K562 (cell line): Measurements from ENCODE around the gene ELF2. TPM values are rescaled to one million over a fixed set of nuclear protein-coding genes. Genes with fewer than 3 reads are reported as not detected.

Experiments
- ARID1B ChIP-seq: fragments of 450-650 bp; IDR thresholded peaks from 2 replicates; pipeline ENCODE4 v1.6.1; 2016; ENCODE audit warnings: antibody characterized with exemption, mild to moderate bottlenecking, inconsistent platforms
- ERF ChIP-seq: fragments of 450-650 bp; formaldehyde crosslinking; IDR thresholded peaks from 2 replicates; pipeline ENCODE4 v1.4.0; 2020; ENCODE audit warnings: mild to moderate bottlenecking, mixed read lengths
- POLR2H ChIP-seq: IDR thresholded peaks from 2 replicates; pipeline ENCODE4 v1.6.1; 2016; ENCODE audit warnings: missing genetic modification characterization, low read depth, mild to moderate bottlenecking, control low read depth, missing compliant biosample characterization, moderate library complexity
- SP1 ChIP-seq: sonication (generic); formaldehyde crosslinking; IDR thresholded peaks from 2 replicates; pipeline ENCODE4 v1.8.1; 2022; ENCODE audit warnings: mild to moderate bottlenecking, missing genetic modification reagents
- ZBTB7A ChIP-seq: IDR thresholded peaks from 2 replicates; pipeline ENCODE4 v1.6.1; 2011; ENCODE audit warnings: low read depth, mild to moderate bottlenecking, low read length, moderate library complexity, borderline replicate concordance; ENCODE audit not compliant: control insufficient read depth
- ZNF551 ChIP-seq: fragments of 250-450 bp; sonication (Bioruptor Pico); IDR thresholded peaks from 2 replicates; pipeline ENCODE4 v1.5.0; 2021; ENCODE audit warnings: mild to moderate bottlenecking, moderate library complexity
- polyA plus RNA-seq, 8 experiments: library from polyadenylated mRNA; depleted of rRNA in 4 of 8; stranded (reverse) in 5 of 8; unstranded in 3 of 8; fragments of >200 nt; fragmentation: Nextera tagmentation in 2 of 8; fragmentation: Illumina TruSeq in 1 of 8; extraction: Ambion mirVana in 2 of 8; extraction: Trizol in 1 of 8; gene quantifications; 2 replicates each; pipeline versions ENCODE4 v1.2.1 to v1.2.3, GENCODE V29; 2011 to 2014; ENCODE audit warnings: inconsistent platforms in 1 of 8, missing spikeins in 1 of 8
- total RNA-seq, 7 experiments: library from RNA; depleted of rRNA in 6 of 7; stranded (reverse); fragments of >200 nt in 6 of 7; fragmentation: Illumina TruSeq in 2 of 7; extraction: Trizol in 2 of 7; gene quantifications; 2 replicates each; pipeline versions ENCODE4 v1.2.1 to v1.2.3, GENCODE V29; 2011 to 2021; ENCODE audit warnings: low replicate concordance in 1 of 7
- TF ChIP-seq, protein P1 (sequence below), 2 experiments: fragments of 450-650 bp; IDR thresholded peaks; 2 replicates each; pipeline ENCODE4 v1.6.1; 2016; ENCODE audit warnings: mild to moderate bottlenecking in 2 of 2, borderline replicate concordance in 1 of 2, low read depth in 1 of 2, moderate library complexity in 1 of 2
- TF ChIP-seq, protein P2 (sequence below): fragments of 450-650 bp; IDR thresholded peaks from 2 replicates; pipeline ENCODE4 v1.6.1; 2018; ENCODE audit not compliant: partially characterized antibody
- TF ChIP-seq, protein P3 (sequence below), 2 experiments: fragments of 450-650 bp; IDR thresholded peaks; 2 replicates each; pipeline ENCODE4 v1.6.1; 2018; ENCODE audit warnings: mild to moderate bottlenecking in 2 of 2, low read depth in 1 of 2; ENCODE audit not compliant: partially characterized antibody in 2 of 2

The ELF2 gene
- total and polyA plus RNA-seq, 9 of the 15 experiments (the other 6 are each of a cell fraction or from before 2014, with no cell fraction given): 9.4 to 58.7 (median 41.6) TPM

DNA sequence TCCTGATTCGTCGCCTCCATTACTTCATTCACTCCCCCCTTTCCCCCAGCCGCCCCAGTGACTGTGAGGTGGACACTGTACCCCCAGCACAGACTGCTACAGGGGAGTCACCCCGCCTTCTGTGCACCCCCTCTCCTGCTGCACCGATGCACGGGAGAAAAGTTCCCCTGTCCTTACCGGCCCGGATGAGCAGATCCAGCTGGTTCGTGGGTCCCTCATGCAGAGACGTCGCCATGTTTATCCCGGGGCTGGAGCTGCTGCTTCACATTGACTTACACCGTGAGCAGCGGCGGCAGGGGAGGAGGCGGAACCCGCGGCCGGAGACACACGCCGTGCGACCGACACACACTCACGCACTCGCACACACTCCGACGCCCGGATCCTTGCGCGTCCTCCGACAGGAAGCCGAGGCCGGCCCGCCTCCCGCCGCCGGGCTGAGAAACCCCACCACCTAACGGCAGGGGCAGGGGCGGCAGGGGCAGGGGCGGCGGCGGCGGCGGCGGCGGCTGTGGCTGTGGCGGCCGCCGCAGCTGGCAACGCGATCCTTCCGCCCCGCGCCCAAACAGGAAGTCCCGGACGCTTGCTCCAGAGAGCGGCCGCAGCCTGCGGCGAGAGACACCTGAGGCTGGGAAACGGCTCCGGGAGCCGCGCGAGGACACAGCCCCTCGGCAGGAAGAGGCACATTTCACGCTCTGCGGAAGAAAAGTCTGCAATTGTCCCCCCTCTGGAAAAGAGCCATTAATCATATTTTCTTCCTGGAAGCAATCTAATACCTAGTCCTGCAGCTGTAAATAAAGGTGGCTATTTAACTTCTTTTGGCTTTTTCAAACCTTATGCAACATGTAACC, 92.8 kb downstream of the ELF2 start (continued):
- TF ChIP-seq, protein P1, sequence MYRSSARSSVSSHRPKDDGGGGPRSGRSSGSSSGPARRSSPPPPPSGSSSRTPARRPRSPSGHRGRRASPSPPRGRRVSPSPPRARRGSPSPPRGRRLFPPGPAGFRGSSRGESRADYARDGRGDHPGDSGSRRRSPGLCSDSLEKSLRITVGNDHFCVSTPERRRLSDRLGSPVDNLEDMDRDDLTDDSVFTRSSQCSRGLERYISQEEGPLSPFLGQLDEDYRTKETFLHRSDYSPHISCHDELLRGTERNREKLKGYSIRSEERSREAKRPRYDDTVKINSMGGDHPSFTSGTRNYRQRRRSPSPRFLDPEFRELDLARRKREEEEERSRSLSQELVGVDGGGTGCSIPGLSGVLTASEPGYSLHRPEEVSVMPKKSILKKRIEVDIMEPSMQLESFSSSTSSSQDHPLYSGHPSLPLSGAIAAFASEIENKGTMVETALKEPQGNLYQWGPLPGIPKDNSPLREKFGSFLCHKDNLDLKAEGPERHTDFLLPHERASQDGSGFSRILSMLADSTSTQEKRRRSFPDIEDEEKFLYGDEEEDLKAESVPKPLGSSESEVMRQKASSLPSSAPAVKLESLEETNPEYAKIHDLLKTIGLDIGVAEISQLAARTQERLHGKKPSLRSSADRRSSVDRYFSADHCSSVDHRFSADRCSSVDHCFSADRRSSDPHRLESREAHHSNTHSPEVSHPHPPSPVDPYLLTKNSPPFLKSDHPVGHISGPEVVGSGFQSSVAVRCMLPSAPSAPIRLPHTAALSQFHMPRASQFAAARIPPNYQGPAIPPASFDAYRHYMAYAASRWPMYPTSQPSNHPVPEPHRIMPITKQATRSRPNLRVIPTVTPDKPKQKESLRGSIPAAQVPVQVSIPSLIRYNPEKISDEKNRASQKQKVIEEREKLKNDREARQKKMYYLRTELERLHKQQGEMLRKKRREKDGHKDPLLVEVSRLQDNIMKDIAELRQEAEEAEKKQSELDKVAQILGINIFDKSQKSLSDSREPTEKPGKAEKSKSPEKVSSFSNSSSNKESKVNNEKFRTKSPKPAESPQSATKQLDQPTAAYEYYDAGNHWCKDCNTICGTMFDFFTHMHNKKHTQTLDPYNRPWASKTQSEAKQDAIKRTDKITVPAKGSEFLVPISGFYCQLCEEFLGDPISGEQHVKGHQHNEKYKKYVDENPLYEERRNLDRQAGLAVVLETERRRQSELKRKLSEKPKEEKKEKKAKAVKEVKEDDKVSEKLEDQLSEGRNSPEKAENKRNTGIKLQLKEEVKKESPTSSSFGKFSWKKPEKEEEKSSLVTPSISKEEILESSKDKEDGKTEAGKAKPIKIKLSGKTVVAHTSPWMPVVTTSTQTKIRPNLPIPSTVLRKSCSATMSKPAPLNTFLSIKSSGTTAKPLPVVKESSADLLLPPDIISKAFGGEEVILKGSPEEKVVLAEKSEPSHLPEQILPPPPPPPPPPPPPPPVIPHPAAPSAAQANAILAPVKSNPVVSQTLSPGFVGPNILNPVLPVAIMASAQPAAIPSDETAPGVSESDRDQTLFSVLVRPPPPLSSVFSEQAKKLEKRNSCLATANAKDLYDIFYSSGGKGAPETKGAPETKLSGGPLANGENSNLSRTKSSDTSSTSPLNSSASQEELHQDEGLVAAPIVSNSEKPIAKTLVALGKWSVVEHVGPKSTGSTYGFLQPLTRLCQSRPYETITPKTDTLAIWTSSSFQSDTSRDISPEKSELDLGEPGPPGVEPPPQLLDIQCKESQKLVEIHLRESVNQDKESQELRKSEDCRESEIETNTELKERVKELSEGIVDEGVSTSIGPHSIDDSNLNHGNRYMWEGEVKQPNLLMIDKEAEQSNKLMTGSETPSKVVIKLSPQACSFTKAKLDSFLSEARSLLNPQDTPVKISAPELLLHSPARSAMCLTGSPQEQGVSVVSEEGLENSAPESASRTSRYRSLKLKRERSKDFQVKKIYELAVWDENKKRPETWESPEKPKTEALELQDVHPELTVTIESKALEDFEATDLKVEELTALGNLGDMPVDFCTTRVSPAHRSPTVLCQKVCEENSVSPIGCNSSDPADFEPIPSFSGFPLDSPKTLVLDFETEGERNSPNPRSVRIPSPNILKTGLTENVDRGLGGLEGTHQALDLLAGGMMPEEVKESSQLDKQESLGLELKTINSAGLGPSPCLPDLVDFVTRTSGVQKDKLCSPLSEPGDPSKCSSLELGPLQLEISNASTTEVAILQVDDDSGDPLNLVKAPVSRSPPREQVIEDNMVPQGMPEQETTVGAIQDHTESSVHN (IDR thresholded peaks at IDR 0.05; ENCODE audit: borderline replicate concordance in 1 of 2, low read depth in 1 of 2): no peak
- TF ChIP-seq SP1 (CRISPR knock-in tag) (peak; percentile 55; the same call in 1 of the 2 replicates), ZNF551 (CRISPR knock-in tag) (no peak), ARID1B (no peak; the same call in none of the 2 replicates), ERF (no peak), ZBTB7A (peak; percentile 84; the same call in 1 of the 2 replicates), POLR2H (tag) (no peak; the same call in 1 of the 2 replicates)
- TF ChIP-seq, protein P2, sequence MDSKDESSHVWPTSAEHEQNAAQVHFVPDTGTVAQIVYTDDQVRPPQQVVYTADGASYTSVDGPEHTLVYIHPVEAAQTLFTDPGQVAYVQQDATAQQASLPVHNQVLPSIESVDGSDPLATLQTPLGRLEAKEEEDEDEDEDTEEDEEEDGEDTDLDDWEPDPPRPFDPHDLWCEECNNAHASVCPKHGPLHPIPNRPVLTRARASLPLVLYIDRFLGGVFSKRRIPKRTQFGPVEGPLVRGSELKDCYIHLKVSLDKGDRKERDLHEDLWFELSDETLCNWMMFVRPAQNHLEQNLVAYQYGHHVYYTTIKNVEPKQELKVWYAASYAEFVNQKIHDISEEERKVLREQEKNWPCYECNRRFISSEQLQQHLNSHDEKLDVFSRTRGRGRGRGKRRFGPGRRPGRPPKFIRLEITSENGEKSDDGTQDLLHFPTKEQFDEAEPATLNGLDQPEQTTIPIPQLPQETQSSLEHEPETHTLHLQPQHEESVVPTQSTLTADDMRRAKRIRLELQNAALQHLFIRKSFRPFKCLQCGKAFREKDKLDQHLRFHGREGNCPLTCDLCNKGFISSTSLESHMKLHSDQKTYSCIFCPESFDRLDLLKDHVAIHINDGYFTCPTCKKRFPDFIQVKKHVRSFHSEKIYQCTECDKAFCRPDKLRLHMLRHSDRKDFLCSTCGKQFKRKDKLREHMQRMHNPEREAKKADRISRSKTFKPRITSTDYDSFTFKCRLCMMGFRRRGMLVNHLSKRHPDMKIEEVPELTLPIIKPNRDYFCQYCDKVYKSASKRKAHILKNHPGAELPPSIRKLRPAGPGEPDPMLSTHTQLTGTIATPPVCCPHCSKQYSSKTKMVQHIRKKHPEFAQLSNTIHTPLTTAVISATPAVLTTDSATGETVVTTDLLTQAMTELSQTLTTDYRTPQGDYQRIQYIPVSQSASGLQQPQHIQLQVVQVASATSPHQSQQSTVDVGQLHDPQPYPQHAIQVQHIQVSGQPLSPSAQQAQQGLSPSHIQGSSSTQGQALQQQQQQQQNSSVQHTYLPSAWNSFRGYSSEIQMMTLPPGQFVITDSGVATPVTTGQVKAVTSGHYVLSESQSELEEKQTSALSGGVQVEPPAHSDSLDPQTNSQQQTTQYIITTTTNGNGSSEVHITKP: no peak
- TF ChIP-seq, protein P3, sequence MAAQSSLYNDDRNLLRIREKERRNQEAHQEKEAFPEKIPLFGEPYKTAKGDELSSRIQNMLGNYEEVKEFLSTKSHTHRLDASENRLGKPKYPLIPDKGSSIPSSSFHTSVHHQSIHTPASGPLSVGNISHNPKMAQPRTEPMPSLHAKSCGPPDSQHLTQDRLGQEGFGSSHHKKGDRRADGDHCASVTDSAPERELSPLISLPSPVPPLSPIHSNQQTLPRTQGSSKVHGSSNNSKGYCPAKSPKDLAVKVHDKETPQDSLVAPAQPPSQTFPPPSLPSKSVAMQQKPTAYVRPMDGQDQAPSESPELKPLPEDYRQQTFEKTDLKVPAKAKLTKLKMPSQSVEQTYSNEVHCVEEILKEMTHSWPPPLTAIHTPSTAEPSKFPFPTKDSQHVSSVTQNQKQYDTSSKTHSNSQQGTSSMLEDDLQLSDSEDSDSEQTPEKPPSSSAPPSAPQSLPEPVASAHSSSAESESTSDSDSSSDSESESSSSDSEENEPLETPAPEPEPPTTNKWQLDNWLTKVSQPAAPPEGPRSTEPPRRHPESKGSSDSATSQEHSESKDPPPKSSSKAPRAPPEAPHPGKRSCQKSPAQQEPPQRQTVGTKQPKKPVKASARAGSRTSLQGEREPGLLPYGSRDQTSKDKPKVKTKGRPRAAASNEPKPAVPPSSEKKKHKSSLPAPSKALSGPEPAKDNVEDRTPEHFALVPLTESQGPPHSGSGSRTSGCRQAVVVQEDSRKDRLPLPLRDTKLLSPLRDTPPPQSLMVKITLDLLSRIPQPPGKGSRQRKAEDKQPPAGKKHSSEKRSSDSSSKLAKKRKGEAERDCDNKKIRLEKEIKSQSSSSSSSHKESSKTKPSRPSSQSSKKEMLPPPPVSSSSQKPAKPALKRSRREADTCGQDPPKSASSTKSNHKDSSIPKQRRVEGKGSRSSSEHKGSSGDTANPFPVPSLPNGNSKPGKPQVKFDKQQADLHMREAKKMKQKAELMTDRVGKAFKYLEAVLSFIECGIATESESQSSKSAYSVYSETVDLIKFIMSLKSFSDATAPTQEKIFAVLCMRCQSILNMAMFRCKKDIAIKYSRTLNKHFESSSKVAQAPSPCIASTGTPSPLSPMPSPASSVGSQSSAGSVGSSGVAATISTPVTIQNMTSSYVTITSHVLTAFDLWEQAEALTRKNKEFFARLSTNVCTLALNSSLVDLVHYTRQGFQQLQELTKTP (IDR thresholded peaks at IDR 0.05; ENCODE audit: low read depth in 1 of 2, partially characterized antibody in 2 of 2): peak in 1 of 2 experiments; percentile 78
